HCT116 (cell line): ENCODE measurements around the gene NCAPG2. TPM values are rescaled to one million over a fixed set of nuclear protein-coding genes. Genes with fewer than 3 reads are reported as not detected.

Experiments
- ATAC-seq: fragments of 200-7000 bp; cut with Tn5 transposase; 2 replicates; pipeline ENCODE4 v1.9.1; 2020; ENCODE audit warnings: mild to moderate bottlenecking, moderate library complexity
- BruUV-seq: library from RNA; stranded (reverse); fragments of 400-500 nt; replicated peaks from 2 replicates; lab custom pipeline; 2021; lab: Mats Ljungman, UMichigan
- CTCF ChIA-PET: fragments of 300-600 bp; sonication (Branson Sonifier 250); formaldehyde crosslinking; loops from one replicate; lab custom pipeline; 2021; ENCODE audit warnings: antibody characterized with exemption; lab: Charles Lee
- POLR2A ChIA-PET: fragments of 300-600, 350-600 bp; sonication (Branson Sonifier 250); formaldehyde crosslinking; loops from one replicate; lab custom pipeline; 2021; ENCODE audit warnings: antibody characterized with exemption; lab: Charles Lee
- RAD21 ChIA-PET, 2 experiments: fragments of 300-600 bp; sonication (Branson Sonifier 250); formaldehyde crosslinking; loops; one replicate each; lab custom pipeline; 2023; ENCODE audit warnings: low total read pairs in 2 of 2; ENCODE audit not compliant: uncharacterized antibody in 2 of 2, unreplicated experiment in 2 of 2, low non-redundant PET in 1 of 2; lab: Charles Lee
- DNase-seq: peaks from one replicate; pipeline ENCODE4 v3.0.0-alpha.2; 2010; ENCODE audit warnings: low read depth, low spot score
- H2AFZ ChIP-seq: fragments of 200-600 bp; shearing (Covaris generic), sonication (generic); 2 replicates; pipeline ENCODE4 v1.6.1; 2017; ENCODE audit warnings: low read depth, mixed run types, mixed read lengths, antibody characterized with exemption, low read length; ENCODE audit not compliant: poor library complexity, severe bottlenecking
- H3K27ac ChIP-seq: 2 replicates; pipeline ENCODE4 v1.5.1; 2012; ENCODE audit warnings: low read depth, low read length
- H3K27me3 ChIP-seq: fragments of 200-600 bp; sonication (generic); 2 replicates; pipeline ENCODE4 v1.6.1; 2016; ENCODE audit warnings: mixed run types, low read length, mixed read lengths; ENCODE audit not compliant: insufficient read depth
- H3K36me3 ChIP-seq, 2 experiments: fragments of 200-500 bp in 1 of 2; fragments of 200-600 bp in 1 of 2; sonication (Bioruptor generic) in 1 of 2; sonication (generic) in 1 of 2; 2 replicates each; pipeline versions ENCODE4 v1.5.1 to v1.6.1; 2014 to 2016; ENCODE audit warnings: low read length in 2 of 2, inconsistent platforms in 1 of 2, mixed read lengths in 1 of 2, mixed run types in 1 of 2; ENCODE audit not compliant: insufficient read depth in 2 of 2, control insufficient read depth in 1 of 2
- H3K4me1 ChIP-seq, 2 experiments: fragments of 200-600 bp in 1 of 2; sonication (generic) in 1 of 2; 2 replicates each; pipeline versions ENCODE4 v1.5.1 to v1.6.1; 2012 to 2017; ENCODE audit warnings: low read length in 2 of 2, inconsistent platforms in 1 of 2, mild to moderate bottlenecking in 1 of 2, mixed read lengths in 1 of 2, mixed run types in 1 of 2, moderate library complexity in 1 of 2; ENCODE audit not compliant: insufficient read depth in 2 of 2, control insufficient read depth in 1 of 2
- H3K4me2 ChIP-seq: fragments of 200-600 bp; sonication (generic); 2 replicates; pipeline ENCODE4 v1.6.1; 2017; ENCODE audit warnings: mixed run types, low read length, mixed read lengths
- H3K4me3 ChIP-seq, 2 experiments: fragments of 200-600 bp in 1 of 2; sonication (generic) in 1 of 2; replicated peaks in 1 of 2; 2 replicates each; pipeline ENCODE4 v1.5.1; 2011 to 2016; ENCODE audit warnings: low read length in 2 of 2, control low read depth in 1 of 2, low read depth in 1 of 2, mild to moderate bottlenecking in 1 of 2, mixed read lengths in 1 of 2, mixed run types in 1 of 2
- H3K79me2 ChIP-seq: fragments of 200-600 bp; sonication (generic); 2 replicates; pipeline ENCODE4 v1.6.1; 2017; ENCODE audit warnings: mild to moderate bottlenecking, mixed run types, low read length, moderate library complexity, mixed read lengths; ENCODE audit not compliant: insufficient read depth
- H3K9ac ChIP-seq: fragments of 200-600 bp; sonication (generic); 2 replicates; pipeline ENCODE4 v1.6.1; 2016; ENCODE audit warnings: low read length, mixed read lengths
- H3K9me2 ChIP-seq: fragments of 200-600 bp; sonication (generic), shearing (Covaris generic); 2 replicates; pipeline ENCODE4 v1.6.1; 2017; ENCODE audit warnings: mixed run types, mild to moderate bottlenecking, moderate library complexity; ENCODE audit not compliant: insufficient read depth
- H3K9me3 ChIP-seq, 2 experiments: fragments of 200-500 bp in 1 of 2; fragments of 200-600 bp in 1 of 2; sonication (Bioruptor generic) in 1 of 2; sonication (generic) in 1 of 2; 2 replicates each; pipeline ENCODE4 v1.6.1; 2014 to 2017; ENCODE audit warnings: low read length in 2 of 2, mixed read lengths in 2 of 2, inconsistent platforms in 1 of 2, low read depth in 1 of 2, mild to moderate bottlenecking in 1 of 2, mixed run types in 1 of 2, moderate library complexity in 1 of 2; ENCODE audit not compliant: control insufficient read depth in 1 of 2, insufficient read depth in 1 of 2
- H4K20me1 ChIP-seq: fragments of 200-600 bp; sonication (generic), shearing (Covaris generic); 2 replicates; pipeline ENCODE4 v1.6.1; 2017; ENCODE audit warnings: mixed run types, mild to moderate bottlenecking, moderate library complexity; ENCODE audit not compliant: insufficient read depth
- ATF3 ChIP-seq: IDR thresholded peaks from 2 replicates; pipeline ENCODE4 v1.6.1; 2012
- CTCF ChIP-seq, 3 experiments: fragments of 200-600 bp in 1 of 3; sonication (generic) in 1 of 3; IDR thresholded peaks in 2 of 3; conservative IDR thresholded peaks in 1 of 3; 2 replicates each; pipeline ENCODE4 v1.5.1; 2012 to 2017; ENCODE audit warnings: low read depth in 2 of 3, low read length in 2 of 3, antibody characterized with exemption in 1 of 3, borderline replicate concordance in 1 of 3, control low read depth in 1 of 3, mild to moderate bottlenecking in 1 of 3, mixed read lengths in 1 of 3, mixed run types in 1 of 3, moderate library complexity in 1 of 3; ENCODE audit not compliant: insufficient read depth in 1 of 3
- JUND ChIP-seq: IDR thresholded peaks from 2 replicates; pipeline ENCODE4 v1.6.1; 2012
- POLR2A ChIP-seq: IDR thresholded peaks from 2 replicates; pipeline ENCODE4 v1.7.0; 2011; ENCODE audit warnings: borderline replicate concordance; ENCODE audit not compliant: insufficient read depth, insufficient read length; ENCODE audit errors: extremely low read depth
- POLR2AphosphoS5 ChIP-seq: IDR thresholded peaks from 2 replicates; pipeline ENCODE4 v1.6.1; 2011; ENCODE audit warnings: mild to moderate bottlenecking, low read depth, low read length, moderate library complexity
- RAD21 ChIP-seq: IDR thresholded peaks from 2 replicates; pipeline ENCODE4 v1.6.1; 2012; ENCODE audit warnings: low read depth, mild to moderate bottlenecking
- ZBTB33 ChIP-seq: IDR thresholded peaks from 2 replicates; pipeline ENCODE4 v1.6.1; 2011; ENCODE audit warnings: mild to moderate bottlenecking, low read length, moderate library complexity; ENCODE audit not compliant: insufficient replicate concordance; ENCODE audit errors: extremely low read depth
- intact Hi-C: fragments of 100-400 bp; cut with micrococcal nuclease; formaldehyde crosslinking; loops from 2 replicates; pipeline ENCODE4 v1.10.0; 2022
- total RNA-seq: library from RNA; stranded (reverse); gene quantifications from one replicate; pipeline ENCODE4 v1.2.1, GENCODE V29; 2021; ENCODE audit not compliant: unreplicated experiment

The NCAPG2 gene
- total RNA-seq, 1 experiment from 2014 or later: 73.1 TPM

DNA sequence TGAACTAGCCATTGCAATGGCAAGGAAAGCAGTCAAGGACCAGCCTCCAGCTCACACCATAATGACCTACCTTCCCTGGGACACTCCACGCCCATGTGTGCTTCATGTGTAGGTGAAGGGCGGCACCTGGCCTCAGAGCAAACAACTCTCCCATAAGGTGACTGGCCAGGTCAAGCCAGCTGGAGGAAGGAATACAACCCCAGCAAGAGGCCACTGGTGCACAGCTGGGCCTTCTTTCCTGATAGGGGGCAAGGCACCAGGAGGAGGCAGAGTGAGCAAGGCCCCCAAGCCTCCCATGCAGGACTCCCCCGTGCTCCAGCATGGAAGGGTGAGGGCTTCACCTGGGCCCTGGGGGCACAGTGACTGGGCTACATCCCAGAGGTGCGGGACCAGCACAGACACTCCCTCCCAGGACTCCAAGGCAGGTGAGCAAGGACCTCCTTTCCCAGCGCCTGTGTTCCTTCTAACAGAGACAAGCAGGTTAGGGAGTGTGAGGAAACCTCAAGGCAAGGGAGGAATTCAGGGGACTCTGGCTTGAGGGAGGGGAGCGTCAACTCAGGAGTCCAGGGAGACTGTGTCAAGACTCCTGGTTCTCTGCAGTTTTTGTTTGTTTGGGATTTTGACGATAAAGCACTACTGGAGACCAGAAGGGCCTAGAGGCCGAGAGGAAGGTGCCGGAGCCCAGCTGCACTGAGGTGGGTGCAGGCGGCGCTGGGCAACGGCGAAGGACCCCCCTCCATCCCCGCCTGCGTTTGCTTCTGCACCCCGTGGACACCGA is 118.7 kb downstream of the NCAPG2 start:
- no peak for TF ChIP-seq ZBTB33
- TF ChIP-seq POLR2AphosphoS5: no peak
- no peak for TF ChIP-seq CTCF (IDR thresholded peaks at IDR 0.05 in 2 of 3, conservative IDR thresholded peaks at IDR 0.05 in 1 of 3; ENCODE audit: borderline replicate concordance in 1 of 3, insufficient read depth in 1 of 3, low read depth in 2 of 3, low read length in 2 of 3)
- no peak for TF ChIP-seq ATF3
- TF ChIP-seq RAD21: peak; percentile 20; the same call in 1 of the 2 replicates
- no peak for TF ChIP-seq JUND
- TF ChIP-seq POLR2A: no peak
- no TSS peak for BruUV-seq
- Histone ChIP-seq H2AFZ (no peak overlapping the region), H3K4me1 (no peaks in the 10 kb centered on the region; a peak in 1 of 4 replicates), H3K9ac (no peak overlapping the region), H3K9me3 (no peaks in the 10 kb centered on the region), H3K9me2 (no peaks in the 10 kb centered on the region), H3K79me2 (no peaks in the 10 kb centered on the region), H3K36me3 (no peaks in the 10 kb centered on the region), H3K4me3 (no peak overlapping the region), H4K20me1 (no peaks in the 10 kb centered on the region), H3K4me2 (no peak overlapping the region), H3K27ac (no peak overlapping the region), H3K27me3 (peaks cover 15% of the 10 kb centered on the region)
- intact Hi-C loops: no loop called here
- CTCF ChIA-PET: no interaction called here
- no peak for DNase-seq
- POLR2A ChIA-PET: no interaction called here
- RAD21 ChIA-PET: no interaction called here
- no peak for ATAC-seq
